Fibroblast of the aortic adventitia (primary cell): ENCODE results near the gene HOXA1. TPM values are rescaled to one million over a fixed set of nuclear protein-coding genes. Genes with fewer than 3 reads are reported as not detected.

ENCODE experiments used
- DNase-seq: peaks from one replicate; pipeline ENCODE4 v3.0.0-alpha.2; 2010; ENCODE audit warnings: low read depth
- H3K4me3 ChIP-seq: 2 replicates; pipeline ENCODE4 v1.5.1; 2011; ENCODE audit warnings: low read depth, mild to moderate bottlenecking, control low read depth, low read length, moderate library complexity
- CTCF ChIP-seq: IDR thresholded peaks from 2 replicates; pipeline ENCODE4 v1.5.1; 2011; ENCODE audit warnings: mild to moderate bottlenecking, low read length, control low read depth, inconsistent platforms; ENCODE audit not compliant: insufficient read depth
- total RNA-seq: library from RNA; depleted of rRNA; stranded (reverse); fragments of >200 nt; gene quantifications from 2 replicates; pipeline ENCODE4 v1.2.3, GENCODE V29; 2012; ENCODE audit warnings: low replicate concordance

The HOXA1 gene
- total RNA-seq, 1 donor = 0.72 TPM

GRCh38 chr7:27068259-27068658 lies 27.5 kb downstream of the HOXA1 start:
- DNase-seq = no peak
- TF ChIP-seq CTCF = no peak
- no peak overlapping the region for H3K4me3 ChIP-seq

- no peak for TF ChIP-seq CTCF
- H3K4me3 ChIP-seq = no peak overlapping the region
- DNase-seq = peak; percentile 37
These were observed 29.7 kb downstream of the HOXA1 start for GRCh38 chr7:27066148-27066547.

- no peak for TF ChIP-seq CTCF
- no peak for DNase-seq
- no peak overlapping the region for H3K4me3 ChIP-seq
These were observed 30.1 kb downstream of the HOXA1 start for GRCh38 chr7:27065709-27066108.

- no peak for TF ChIP-seq CTCF
- DNase-seq = no peak
- H3K4me3 ChIP-seq = no peak overlapping the region
These were observed 31.1 kb downstream of the HOXA1 start for GRCh38 chr7:27064661-27065060.

GRCh38 chr7:27064159-27064558 lies 31.6 kb downstream of the HOXA1 start:
- H3K4me3 ChIP-seq = no peak overlapping the region
- no peak for TF ChIP-seq CTCF
- peak; percentile 26 for DNase-seq

- no peak overlapping the region for H3K4me3 ChIP-seq
- peak; percentile 8 for DNase-seq
- TF ChIP-seq CTCF = no peak
These were observed 32.9 kb downstream of the HOXA1 start for GRCh38 chr7:27062946-27063345.

GRCh38 chr7:27053153-27053552 lies 42.6 kb downstream of the HOXA1 start:
- no peak for DNase-seq
- no peak for TF ChIP-seq CTCF
- H3K4me3 ChIP-seq = no peak overlapping the region
